ENCODE data around the gene PKD2L2.
"Not testable (repeated sequence)": the region's sequence is repeated elsewhere in the genome, so short reads cannot be mapped to it uniquely, and the experiment has no call there.

PKD2L2 gene

DNA sequence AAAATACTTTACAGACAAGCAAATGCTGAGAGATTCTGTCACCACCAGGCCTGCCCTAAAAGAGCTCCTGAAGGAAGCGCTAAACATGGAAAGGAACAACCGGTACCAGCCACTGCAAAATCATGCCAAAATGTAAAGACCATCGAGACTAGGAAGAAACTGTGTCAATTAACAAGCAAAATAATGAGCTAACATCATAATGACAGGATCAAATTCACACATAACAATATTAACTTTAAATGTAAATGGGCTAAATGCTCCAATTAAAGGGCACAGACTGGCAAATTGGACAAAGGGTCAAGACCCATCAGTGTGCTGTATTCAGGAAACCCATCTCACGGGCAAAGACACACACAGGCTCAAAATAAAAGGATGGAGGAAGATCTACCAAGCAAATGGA lies 81.1 kb downstream of the PKD2L2 start:
- not testable (repeated sequence) for H3K36me3 ChIP-seq (ENCODE audit: control insufficient read depth, low read depth, low read length); H3K4me1 ChIP-seq (ENCODE audit: control insufficient read depth, low read depth, low read length); H3K9ac ChIP-seq (ENCODE audit: low read length); H3K27me3 ChIP-seq (ENCODE audit: control insufficient read depth, insufficient read depth, low read length); H3K9me3 ChIP-seq (ENCODE audit: control insufficient read depth, low read depth, low read length); H3K27ac ChIP-seq (ENCODE audit: low read length); H3K4me3 ChIP-seq (ENCODE audit: low read length)

DNA sequence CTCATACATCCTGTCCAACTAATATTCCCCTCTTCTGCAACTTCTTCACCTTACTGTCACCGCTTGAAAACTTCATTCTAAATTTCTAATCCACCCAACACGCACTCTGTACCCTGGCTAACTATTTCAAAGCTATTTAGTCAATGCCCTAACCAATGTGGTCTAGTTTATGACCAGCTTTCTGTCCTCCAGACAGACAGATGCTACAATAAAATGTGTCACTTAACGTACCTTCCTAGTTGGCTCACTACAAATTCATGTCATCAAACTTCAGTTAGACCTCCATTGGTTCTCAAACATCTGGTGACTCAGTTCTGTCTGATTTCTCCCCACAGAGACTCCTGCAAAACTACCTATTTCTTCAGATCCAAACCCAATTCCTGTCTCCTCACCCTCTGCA lies 86.0 kb downstream of the PKD2L2 start:
- no peaks in the 10 kb centered on the region for H3K4me1 ChIP-seq (ENCODE audit: control insufficient read depth, low read depth, low read length)
- no peak overlapping the region for H3K4me3 ChIP-seq (ENCODE audit: low read length)
- no peak overlapping the region for H3K9ac ChIP-seq (ENCODE audit: low read length)
- H3K27me3 ChIP-seq (ENCODE audit: control insufficient read depth, insufficient read depth, low read length), result no peaks in the 10 kb centered on the region
- no peak overlapping the region for H3K27ac ChIP-seq (ENCODE audit: low read length)
- peaks cover 13% of the 10 kb centered on the region for H3K36me3 ChIP-seq (ENCODE audit: control insufficient read depth, low read depth, low read length)
- H3K9me3 ChIP-seq (ENCODE audit: control insufficient read depth, low read depth, low read length), result no peaks in the 10 kb centered on the region

DNA sequence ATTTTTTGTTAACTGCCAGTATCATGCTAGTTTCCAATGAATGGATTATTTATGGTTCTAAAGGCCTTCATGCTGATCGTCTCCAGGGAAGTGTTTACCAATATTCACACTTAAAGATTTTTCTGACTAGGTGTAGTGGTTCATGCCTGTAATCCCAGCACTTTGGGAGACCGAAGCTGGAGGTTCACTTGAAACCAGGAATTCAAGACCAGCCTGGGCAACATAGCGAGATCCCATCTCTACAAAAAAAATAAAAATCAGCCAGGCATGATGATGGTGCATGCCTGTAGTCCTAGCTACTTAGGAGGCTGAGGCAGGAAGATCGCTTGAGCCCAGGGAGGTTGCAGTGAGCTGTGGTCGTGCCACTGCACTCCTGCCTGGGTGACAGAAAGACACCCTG lies 100.2 kb downstream of the PKD2L2 start:
- Histone ChIP-seq H3K27ac (ENCODE audit: low read length) (no peak overlapping the region), H3K9me3 (ENCODE audit: control insufficient read depth, low read depth, low read length) (no peaks in the 10 kb centered on the region), H3K4me1 (ENCODE audit: control insufficient read depth, low read depth, low read length) (no peaks in the 10 kb centered on the region), H3K36me3 (ENCODE audit: control insufficient read depth, low read depth, low read length) (peaks cover 11% of the 10 kb centered on the region), H3K9ac (ENCODE audit: low read length) (no peak overlapping the region), H3K27me3 (ENCODE audit: control insufficient read depth, insufficient read depth, low read length) (no peaks in the 10 kb centered on the region), H3K4me3 (ENCODE audit: low read length) (no peak overlapping the region)

All from iPS-18a (cell line).